ENCODE data around the gene KIF21B. TPM values are rescaled to one million over a fixed set of nuclear protein-coding genes. Genes with fewer than 3 reads are reported as not detected.

KIF21B gene
- total and polyA plus RNA-seq, 4 donors = 1.3 to 7.4 (median 4.8) TPM

GRCh38 chr1:201026234-201026633 is 2.7 kb upstream of the KIF21B start:
- Histone ChIP-seq H3K9me3 (ENCODE audit: control insufficient read depth in 4 of 4, insufficient read depth in 3 of 4, low read length in 3 of 4) (no peaks in the 10 kb centered on the region), H3K4me1 (ENCODE audit: control insufficient read depth in 5 of 5, insufficient read depth in 5 of 5, low read length in 5 of 5) (peaks cover 5 to 81% (median 34%) of the 10 kb centered on the region in 5 donors), H3K36me3 (ENCODE audit: control insufficient read depth in 4 of 4, insufficient read depth in 4 of 4, low read length in 4 of 4) (no peaks in the 10 kb centered on the region), H3K27ac (ENCODE audit: low read depth in 1 of 2, low read length in 1 of 2) (no peak overlapping the region), H3K9ac (ENCODE audit: insufficient read depth in 1 of 2, low read length in 2 of 2) (no peak overlapping the region), H3K4me3 (no peak overlapping the region), H3K27me3 (ENCODE audit: control insufficient read depth in 3 of 3, insufficient read depth in 3 of 3, low read length in 2 of 3) (no peaks in the 10 kb centered on the region)
- WGBS, 2 donors = 30 to 66% methylated on average over 3 of the region's 3 CpGs
- TF ChIP-seq, protein P1, sequence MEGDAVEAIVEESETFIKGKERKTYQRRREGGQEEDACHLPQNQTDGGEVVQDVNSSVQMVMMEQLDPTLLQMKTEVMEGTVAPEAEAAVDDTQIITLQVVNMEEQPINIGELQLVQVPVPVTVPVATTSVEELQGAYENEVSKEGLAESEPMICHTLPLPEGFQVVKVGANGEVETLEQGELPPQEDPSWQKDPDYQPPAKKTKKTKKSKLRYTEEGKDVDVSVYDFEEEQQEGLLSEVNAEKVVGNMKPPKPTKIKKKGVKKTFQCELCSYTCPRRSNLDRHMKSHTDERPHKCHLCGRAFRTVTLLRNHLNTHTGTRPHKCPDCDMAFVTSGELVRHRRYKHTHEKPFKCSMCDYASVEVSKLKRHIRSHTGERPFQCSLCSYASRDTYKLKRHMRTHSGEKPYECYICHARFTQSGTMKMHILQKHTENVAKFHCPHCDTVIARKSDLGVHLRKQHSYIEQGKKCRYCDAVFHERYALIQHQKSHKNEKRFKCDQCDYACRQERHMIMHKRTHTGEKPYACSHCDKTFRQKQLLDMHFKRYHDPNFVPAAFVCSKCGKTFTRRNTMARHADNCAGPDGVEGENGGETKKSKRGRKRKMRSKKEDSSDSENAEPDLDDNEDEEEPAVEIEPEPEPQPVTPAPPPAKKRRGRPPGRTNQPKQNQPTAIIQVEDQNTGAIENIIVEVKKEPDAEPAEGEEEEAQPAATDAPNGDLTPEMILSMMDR (IDR thresholded peaks at IDR 0.05; ENCODE audit: control extremely low read depth, extremely low read depth) = no peak
- ATAC-seq (ENCODE audit: insufficient read depth, low FRiP score) = no peak
- DNase-seq = no peak

GRCh38 chr1:201025571-201026002 is 2.1 kb upstream of the KIF21B start:
- H3K9ac ChIP-seq (ENCODE audit: insufficient read depth in 1 of 2, low read length in 2 of 2) = no peak overlapping the region
- DNase-seq (no peak), ATAC-seq (ENCODE audit: insufficient read depth, low FRiP score) (no peak)
- H3K27ac ChIP-seq (ENCODE audit: low read depth in 1 of 2, low read length in 1 of 2) = no peak overlapping the region
- no peaks in the 10 kb centered on the region for H3K9me3 ChIP-seq (ENCODE audit: control insufficient read depth in 4 of 4, insufficient read depth in 3 of 4, low read length in 3 of 4)
- no peak overlapping the region for H3K4me3 ChIP-seq
- TF ChIP-seq, protein P1 (IDR thresholded peaks at IDR 0.05; ENCODE audit: control extremely low read depth, extremely low read depth) = no peak
- H3K36me3 ChIP-seq (ENCODE audit: control insufficient read depth in 4 of 4, insufficient read depth in 4 of 4, low read length in 4 of 4) = no peaks in the 10 kb centered on the region
- no peaks in the 10 kb centered on the region for H3K27me3 ChIP-seq (ENCODE audit: control insufficient read depth in 3 of 3, insufficient read depth in 3 of 3, low read length in 2 of 3)
- peaks cover 5 to 85% (median 34%) of the 10 kb centered on the region in 5 donors for H3K4me1 ChIP-seq (ENCODE audit: control insufficient read depth in 5 of 5, insufficient read depth in 5 of 5, low read length in 5 of 5)
- WGBS, 2 donors = 60% methylated on average over 7 of the region's 7 CpGs

DNA sequence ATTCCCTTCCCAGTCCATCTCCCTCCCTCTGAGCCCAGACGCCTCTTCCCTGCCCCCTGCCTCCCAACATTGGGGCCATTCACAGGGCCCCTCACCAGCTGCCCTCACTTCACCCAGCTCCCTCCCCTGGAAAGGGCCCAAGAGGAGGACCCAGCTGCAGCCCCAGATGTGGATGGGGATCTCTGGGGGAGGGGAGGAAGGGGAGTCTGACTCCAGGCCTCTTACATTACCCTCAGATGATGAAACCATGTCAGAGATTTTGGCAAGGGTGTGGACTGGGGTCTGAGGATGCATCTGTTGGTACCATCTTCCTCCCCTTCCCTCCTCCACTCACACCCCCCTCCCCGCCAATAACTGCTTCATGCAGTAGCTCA is 1.1 kb upstream of the KIF21B start:
- peak in 1 of 3 donors; percentile 32 for DNase-seq
- Histone ChIP-seq H3K27ac (ENCODE audit: low read depth in 1 of 2, low read length in 1 of 2) (no peak overlapping the region), H3K4me1 (ENCODE audit: control insufficient read depth in 5 of 5, insufficient read depth in 5 of 5, low read length in 5 of 5) (peaks cover 5 to 88% (median 34%) of the 10 kb centered on the region in 5 donors), H3K9me3 (ENCODE audit: control insufficient read depth in 4 of 4, insufficient read depth in 3 of 4, low read length in 3 of 4) (no peaks in the 10 kb centered on the region), H3K27me3 (ENCODE audit: control insufficient read depth in 3 of 3, insufficient read depth in 3 of 3, low read length in 2 of 3) (no peaks in the 10 kb centered on the region), H3K9ac (ENCODE audit: insufficient read depth in 1 of 2, low read length in 2 of 2) (no peak overlapping the region), H3K36me3 (ENCODE audit: control insufficient read depth in 4 of 4, insufficient read depth in 4 of 4, low read length in 4 of 4) (no peaks in the 10 kb centered on the region), H3K4me3 (no peak overlapping the region)
- TF ChIP-seq, protein P1 (IDR thresholded peaks at IDR 0.05; ENCODE audit: control extremely low read depth, extremely low read depth) = no peak
- ATAC-seq (ENCODE audit: insufficient read depth, low FRiP score) = no peak
- WGBS, 2 donors = 62 to 81% methylated on average over 2 of the region's 2 CpGs
